Hepatocyte (in vitro differentiated cells): ENCODE data around the gene PRDM16.

Source experiments
- CTCF ChIP-seq: fragments of 200-600 bp; sonication (generic); IDR thresholded peaks from 2 replicates; pipeline ENCODE4 v1.5.1; 2016; ENCODE audit warnings: antibody characterized with exemption, mild to moderate bottlenecking; ENCODE audit not compliant: poor library complexity
- EZH2 ChIP-seq: fragments of 200-600 bp; sonication (generic); IDR thresholded peaks from 2 replicates; pipeline ENCODE4 v1.6.1; 2016; ENCODE audit warnings: antibody characterized with exemption, mild to moderate bottlenecking, borderline replicate concordance

GRCh38 chr1:3081171-3081683, 12.2 kb downstream of the PRDM16 start:
- TF ChIP-seq CTCF (no peak), EZH2 (no peak)
